Measurements from ENCODE around the gene IL26.

IL26 gene

DNA sequence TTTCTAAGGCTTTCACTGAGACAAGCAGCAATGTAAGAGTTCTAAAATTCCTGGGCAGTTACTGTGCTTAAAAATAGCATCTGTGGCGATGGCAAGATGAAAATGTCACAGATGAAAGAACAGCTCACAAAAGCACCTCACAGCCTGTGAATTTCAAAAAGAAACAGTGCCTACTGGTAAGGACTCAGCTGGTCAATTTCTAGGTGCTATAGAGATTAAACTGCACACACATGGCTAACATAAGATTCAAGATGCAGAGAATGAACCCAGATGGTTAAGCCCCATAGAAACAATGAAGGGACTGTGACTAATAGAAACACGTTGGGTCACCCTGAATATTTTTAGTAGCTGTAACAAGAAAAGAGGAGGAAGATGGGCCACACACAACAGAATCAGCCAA lies 12.0 kb upstream of the IL26 start:
- H3K4me1 ChIP-seq (ENCODE audit: control insufficient read depth, insufficient read depth, low read length) = peaks cover 9% of the 10 kb centered on the region
- no peaks in the 10 kb centered on the region for H3K36me3 ChIP-seq (ENCODE audit: control insufficient read depth in 2 of 2, insufficient read depth in 1 of 2, low read length in 2 of 2)
- H3K4me3 ChIP-seq (ENCODE audit: low read depth, low read length) = no peak overlapping the region
- H3K27ac ChIP-seq (ENCODE audit: extremely low read depth, low read depth, low read length) = no peak overlapping the region
- H3K9me3 ChIP-seq (ENCODE audit: control insufficient read depth, insufficient read depth, low read depth, low read length) = no peaks in the 10 kb centered on the region
- CTCF ChIA-PET = interaction anchor here (0.6 to 1.9 kb wide), 2 partner anchors 13 to 14 kb away, joined by 3 to 7 read pairs; no protein-coding TSS in a partner anchor
- POLR2A ChIA-PET = no interaction called here
- no peak for TF ChIP-seq KLF1 (tag by site-specific recombination; IDR thresholded peaks at IDR 0.05)
- no peak for TF ChIP-seq ZNF426 (tag by site-specific recombination; IDR thresholded peaks at IDR 0.05)
- TF ChIP-seq ZNF223 (tag by site-specific recombination; IDR thresholded peaks at IDR 0.05) = no peak
- TF ChIP-seq, protein P1, sequence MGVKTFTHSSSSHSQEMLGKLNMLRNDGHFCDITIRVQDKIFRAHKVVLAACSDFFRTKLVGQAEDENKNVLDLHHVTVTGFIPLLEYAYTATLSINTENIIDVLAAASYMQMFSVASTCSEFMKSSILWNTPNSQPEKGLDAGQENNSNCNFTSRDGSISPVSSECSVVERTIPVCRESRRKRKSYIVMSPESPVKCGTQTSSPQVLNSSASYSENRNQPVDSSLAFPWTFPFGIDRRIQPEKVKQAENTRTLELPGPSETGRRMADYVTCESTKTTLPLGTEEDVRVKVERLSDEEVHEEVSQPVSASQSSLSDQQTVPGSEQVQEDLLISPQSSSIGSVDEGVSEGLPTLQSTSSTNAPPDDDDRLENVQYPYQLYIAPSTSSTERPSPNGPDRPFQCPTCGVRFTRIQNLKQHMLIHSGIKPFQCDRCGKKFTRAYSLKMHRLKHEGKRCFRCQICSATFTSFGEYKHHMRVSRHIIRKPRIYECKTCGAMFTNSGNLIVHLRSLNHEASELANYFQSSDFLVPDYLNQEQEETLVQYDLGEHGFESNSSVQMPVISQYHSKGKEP (tag by site-specific recombination; IDR thresholded peaks at IDR 0.05) = no peak
- TF ChIP-seq ZBTB10 (tag by site-specific recombination; IDR thresholded peaks at IDR 0.05) = no peak
- no peak for TF ChIP-seq ZNF302 (tag by site-specific recombination; IDR thresholded peaks at IDR 0.05; ENCODE audit: low read depth)
- TF ChIP-seq, protein P2, sequence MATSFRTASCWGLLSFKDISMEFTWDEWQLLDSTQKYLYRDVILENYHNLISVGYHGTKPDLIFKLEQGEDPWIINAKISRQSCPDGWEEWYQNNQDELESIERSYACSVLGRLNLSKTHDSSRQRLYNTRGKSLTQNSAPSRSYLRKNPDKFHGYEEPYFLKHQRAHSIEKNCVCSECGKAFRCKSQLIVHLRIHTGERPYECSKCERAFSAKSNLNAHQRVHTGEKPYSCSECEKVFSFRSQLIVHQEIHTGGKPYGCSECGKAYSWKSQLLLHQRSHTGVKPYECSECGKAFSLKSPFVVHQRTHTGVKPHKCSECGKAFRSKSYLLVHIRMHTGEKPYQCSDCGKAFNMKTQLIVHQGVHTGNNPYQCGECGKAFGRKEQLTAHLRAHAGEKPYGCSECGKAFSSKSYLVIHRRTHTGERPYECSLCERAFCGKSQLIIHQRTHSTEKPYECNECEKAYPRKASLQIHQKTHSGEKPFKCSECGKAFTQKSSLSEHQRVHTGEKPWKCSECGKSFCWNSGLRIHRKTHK (tag by site-specific recombination; IDR thresholded peaks at IDR 0.05) = no peak
- TF ChIP-seq, protein P3, sequence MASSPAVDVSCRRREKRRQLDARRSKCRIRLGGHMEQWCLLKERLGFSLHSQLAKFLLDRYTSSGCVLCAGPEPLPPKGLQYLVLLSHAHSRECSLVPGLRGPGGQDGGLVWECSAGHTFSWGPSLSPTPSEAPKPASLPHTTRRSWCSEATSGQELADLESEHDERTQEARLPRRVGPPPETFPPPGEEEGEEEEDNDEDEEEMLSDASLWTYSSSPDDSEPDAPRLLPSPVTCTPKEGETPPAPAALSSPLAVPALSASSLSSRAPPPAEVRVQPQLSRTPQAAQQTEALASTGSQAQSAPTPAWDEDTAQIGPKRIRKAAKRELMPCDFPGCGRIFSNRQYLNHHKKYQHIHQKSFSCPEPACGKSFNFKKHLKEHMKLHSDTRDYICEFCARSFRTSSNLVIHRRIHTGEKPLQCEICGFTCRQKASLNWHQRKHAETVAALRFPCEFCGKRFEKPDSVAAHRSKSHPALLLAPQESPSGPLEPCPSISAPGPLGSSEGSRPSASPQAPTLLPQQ (tag by site-specific recombination; IDR thresholded peaks at IDR 0.05) = no peak
- TF ChIP-seq ZNF621 (tag by site-specific recombination; IDR thresholded peaks at IDR 0.05) = no peak
- TF ChIP-seq ZNF549 (tag by site-specific recombination; IDR thresholded peaks at IDR 0.05) = no peak
- no peak for TF ChIP-seq ZNF24 (tag by site-specific recombination; IDR thresholded peaks at IDR 0.05)
- TF ChIP-seq ZFP37 (tag by site-specific recombination; IDR thresholded peaks at IDR 0.05) = no peak
- TF ChIP-seq ZNF214 (tag by site-specific recombination; IDR thresholded peaks at IDR 0.05; ENCODE audit: borderline replicate concordance) = no peak
- TF ChIP-seq MYNN (tag by site-specific recombination; IDR thresholded peaks at IDR 0.05; ENCODE audit: borderline replicate concordance) = no peak
- no peak for TF ChIP-seq ZXDB (tag by site-specific recombination; IDR thresholded peaks at IDR 0.05)
- TF ChIP-seq, protein P4, sequence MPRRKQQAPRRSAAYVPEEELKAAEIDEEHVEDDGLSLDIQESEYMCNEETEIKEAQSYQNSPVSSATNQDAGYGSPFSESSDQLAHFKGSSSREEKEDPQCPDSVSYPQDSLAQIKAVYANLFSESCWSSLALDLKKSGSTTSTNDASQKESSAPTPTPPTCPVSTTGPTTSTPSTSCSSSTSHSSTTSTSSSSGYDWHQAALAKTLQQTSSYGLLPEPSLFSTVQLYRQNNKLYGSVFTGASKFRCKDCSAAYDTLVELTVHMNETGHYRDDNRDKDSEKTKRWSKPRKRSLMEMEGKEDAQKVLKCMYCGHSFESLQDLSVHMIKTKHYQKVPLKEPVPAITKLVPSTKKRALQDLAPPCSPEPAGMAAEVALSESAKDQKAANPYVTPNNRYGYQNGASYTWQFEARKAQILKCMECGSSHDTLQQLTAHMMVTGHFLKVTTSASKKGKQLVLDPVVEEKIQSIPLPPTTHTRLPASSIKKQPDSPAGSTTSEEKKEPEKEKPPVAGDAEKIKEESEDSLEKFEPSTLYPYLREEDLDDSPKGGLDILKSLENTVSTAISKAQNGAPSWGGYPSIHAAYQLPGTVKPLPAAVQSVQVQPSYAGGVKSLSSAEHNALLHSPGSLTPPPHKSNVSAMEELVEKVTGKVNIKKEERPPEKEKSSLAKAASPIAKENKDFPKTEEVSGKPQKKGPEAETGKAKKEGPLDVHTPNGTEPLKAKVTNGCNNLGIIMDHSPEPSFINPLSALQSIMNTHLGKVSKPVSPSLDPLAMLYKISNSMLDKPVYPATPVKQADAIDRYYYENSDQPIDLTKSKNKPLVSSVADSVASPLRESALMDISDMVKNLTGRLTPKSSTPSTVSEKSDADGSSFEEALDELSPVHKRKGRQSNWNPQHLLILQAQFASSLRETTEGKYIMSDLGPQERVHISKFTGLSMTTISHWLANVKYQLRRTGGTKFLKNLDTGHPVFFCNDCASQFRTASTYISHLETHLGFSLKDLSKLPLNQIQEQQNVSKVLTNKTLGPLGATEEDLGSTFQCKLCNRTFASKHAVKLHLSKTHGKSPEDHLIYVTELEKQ (tag by site-specific recombination; IDR thresholded peaks at IDR 0.05; ENCODE audit: borderline replicate concordance) = no peak
